Measurements from ENCODE around the gene VPS18. TPM values are rescaled to one million over a fixed set of nuclear protein-coding genes. Genes with fewer than 3 reads are reported as not detected.
A peak's percentile ranks its signal among the peaks of the same experiment; 100 is the strongest.

VPS18 gene
- total RNA-seq, 1 experiment from 2014 or later, result 16.9 TPM

DNA sequence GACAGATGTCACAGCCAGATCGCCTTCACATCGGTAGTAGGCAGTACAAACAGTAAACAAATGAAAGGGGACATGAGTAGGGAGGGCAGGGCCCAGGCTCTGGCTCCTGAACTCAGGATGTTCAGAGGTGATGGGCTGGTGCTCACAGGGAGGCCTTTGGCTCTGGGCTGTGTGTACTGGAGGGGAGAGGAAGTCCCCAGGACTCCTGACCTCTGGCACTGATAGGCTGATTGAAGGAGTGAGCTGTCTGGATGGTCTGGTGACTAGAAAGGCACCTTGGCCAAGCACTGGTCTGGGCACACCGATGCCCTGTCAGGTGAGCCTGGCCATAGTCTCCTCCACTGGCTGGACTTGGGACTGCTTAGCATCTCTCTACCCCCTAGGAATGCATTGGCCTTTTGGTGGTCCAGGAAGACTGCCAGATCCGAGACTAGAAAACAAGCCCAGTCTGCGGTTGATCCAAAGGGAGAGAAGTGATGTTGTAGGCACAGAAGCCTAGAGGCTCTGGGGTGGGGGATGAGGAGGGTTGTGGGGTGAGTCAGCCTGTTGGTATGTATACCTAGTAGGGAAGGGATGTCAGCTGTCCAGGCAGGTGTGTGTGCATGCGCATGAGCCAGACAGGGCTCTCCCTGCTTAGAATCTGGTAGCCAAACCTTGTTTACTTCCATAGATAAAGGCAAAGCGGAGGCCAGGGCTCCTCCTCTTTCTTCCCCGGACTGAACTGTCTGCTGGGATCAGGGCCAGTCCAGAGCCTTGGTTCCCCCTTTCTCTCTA is 48.6 kb upstream of the VPS18 start:
- Histone ChIP-seq H3K4me2 (ENCODE audit: low read length) (peak overlapping the region; percentile 99), H3K27ac (ENCODE audit: low read depth, low read length) (peak overlapping the region; percentile 93), H3K9me3 (ENCODE audit: control insufficient read depth in 1 of 2, insufficient read depth in 1 of 2, low read depth in 1 of 2, low read length in 2 of 2) (no peaks in the 10 kb centered on the region), H3K4me3 (replicated peaks in 1 of 2; ENCODE audit: low read depth in 1 of 2, low read length in 2 of 2) (peak overlapping the region; percentile 79 to 95), H3K4me1 (ENCODE audit: control insufficient read depth in 1 of 2, insufficient read depth in 2 of 2, low read length in 2 of 2) (peaks cover 34 to 45% of the 10 kb centered on the region in 2 experiments), H3K9me2 (ENCODE audit: insufficient read depth) (no peaks in the 10 kb centered on the region), H2AFZ (ENCODE audit: low read depth, low read length, poor library complexity, severe bottlenecking) (no peak overlapping the region), H3K9ac (ENCODE audit: low read length) (peak overlapping the region; percentile 77), H3K27me3 (ENCODE audit: insufficient read depth, low read length) (no peaks in the 10 kb centered on the region), H4K20me1 (ENCODE audit: insufficient read depth) (no peaks in the 10 kb centered on the region; the same call in 1 of the 2 replicates), H3K79me2 (ENCODE audit: insufficient read depth, low read length) (peaks cover 66% of the 10 kb centered on the region), H3K36me3 (ENCODE audit: control insufficient read depth in 1 of 2, insufficient read depth in 2 of 2, low read length in 2 of 2) (peaks cover 5 to 15% of the 10 kb centered on the region in 2 experiments; a peak in 3 of 4 replicates)
- BruUV-seq (replicated peaks), result no TSS peak
- POLR2A ChIA-PET, result interaction anchor here (2.4 kb wide), 1 partner anchor 12 kb away, joined by 13 read pairs; no protein-coding TSS in a partner anchor
- peak; percentile 74 for ATAC-seq
- RAD21 ChIA-PET (ENCODE audit: low non-redundant PET in 1 of 2, low total read pairs in 2 of 2, uncharacterized antibody in 2 of 2, unreplicated experiment in 2 of 2), result interaction anchor here in 1 of 2 experiments (0.7 kb wide), 1 partner anchor 58 kb away, joined by 3 read pairs; no protein-coding TSS in a partner anchor
- no peak for TF ChIP-seq FOSL1 (IDR thresholded peaks at IDR 0.05; ENCODE audit: low read depth)
- 0 out of 2 replicates have a peak, but pooled peaks have one; percentile 23 for TF ChIP-seq POLR2AphosphoS5 (IDR thresholded peaks at IDR 0.05; ENCODE audit: low read depth, low read length)
- intact Hi-C loops (cut with micrococcal nuclease), result loop anchor here (2.0 kb wide), 1 partner anchor 59 kb away; no protein-coding TSS in a partner anchor
- no peak for DNase-seq (ENCODE audit: low read depth, low spot score)
- CTCF ChIA-PET, result interaction anchor here (1.0 to 5.2 kb wide), 3 partner anchors 12 to 58 kb away, joined by 4 to 61 read pairs (median 7); partner anchors contain the start of gene VPS18

DNA sequence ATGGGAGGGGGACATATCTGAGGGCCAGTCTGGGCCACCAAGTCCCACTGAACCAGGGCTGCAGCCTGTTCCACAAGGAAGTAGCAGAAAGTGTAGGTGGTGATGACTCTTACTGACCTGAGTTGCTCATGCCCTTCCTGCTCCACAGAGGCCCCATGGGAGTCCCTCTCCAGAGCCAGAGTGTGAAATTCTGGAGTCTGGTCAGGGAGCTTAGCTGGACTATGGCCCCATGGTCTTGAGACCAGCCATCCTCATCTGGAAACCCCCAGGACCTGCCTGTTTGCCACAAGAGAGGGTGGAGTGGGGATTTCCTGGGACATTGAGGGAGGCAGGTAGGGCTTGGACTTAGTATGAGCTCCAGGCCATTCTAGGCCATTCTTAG is 47.4 kb upstream of the VPS18 start:
- intact Hi-C loops (cut with micrococcal nuclease), result loop anchor here (1.0 kb wide), 1 partner anchor 27 kb away; the partner anchor contains the start of gene RHOV
- H2AFZ ChIP-seq (ENCODE audit: low read depth, low read length, poor library complexity, severe bottlenecking), result no peak overlapping the region
- peak overlapping the region; percentile 99 for H3K4me2 ChIP-seq (ENCODE audit: low read length)
- ATAC-seq (no peak), DNase-seq (ENCODE audit: low read depth, low spot score) (no peak)
- BruUV-seq (replicated peaks), result no TSS peak
- peak overlapping the region; percentile 77 for H3K9ac ChIP-seq (ENCODE audit: low read length)
- ChIA-PET RAD21 (ENCODE audit: low non-redundant PET in 1 of 2, low total read pairs in 2 of 2, uncharacterized antibody in 2 of 2, unreplicated experiment in 2 of 2) (interaction anchor here in 1 of 2 experiments (1.0 kb wide), 1 partner anchor 47 kb away, joined by 3 read pairs; no protein-coding TSS in a partner anchor), POLR2A (interaction anchor here (0.9 to 2.4 kb wide), 4 partner anchors 8 to 59 kb away, joined by 3 to 13 read pairs (median 4); no protein-coding TSS in a partner anchor), CTCF (interaction anchor here (0.9 to 5.2 kb wide), 6 partner anchors 11 to 64 kb away, joined by 3 to 61 read pairs (median 4); partner anchors contain the start of gene VPS18)
- no peaks in the 10 kb centered on the region; the same call in 1 of the 2 replicates for H4K20me1 ChIP-seq (ENCODE audit: insufficient read depth)
- H3K4me3 ChIP-seq (replicated peaks in 1 of 2; ENCODE audit: low read depth in 1 of 2, low read length in 2 of 2), result peak overlapping the region; percentile 6 to 95; a peak in 3 of 4 replicates
- H3K27me3 ChIP-seq (ENCODE audit: insufficient read depth, low read length), result no peaks in the 10 kb centered on the region
- peaks cover 5 to 16% of the 10 kb centered on the region in 2 experiments; a peak in 3 of 4 replicates for H3K36me3 ChIP-seq (ENCODE audit: control insufficient read depth in 1 of 2, insufficient read depth in 2 of 2, low read length in 2 of 2)
- H3K4me1 ChIP-seq (ENCODE audit: control insufficient read depth in 1 of 2, insufficient read depth in 2 of 2, low read length in 2 of 2), result peaks cover 34 to 45% of the 10 kb centered on the region in 2 experiments
- H3K9me2 ChIP-seq (ENCODE audit: insufficient read depth), result no peaks in the 10 kb centered on the region
- peak overlapping the region; percentile 93 for H3K27ac ChIP-seq (ENCODE audit: low read depth, low read length)
- peaks cover 72% of the 10 kb centered on the region for H3K79me2 ChIP-seq (ENCODE audit: insufficient read depth, low read length)
- H3K9me3 ChIP-seq (ENCODE audit: control insufficient read depth in 1 of 2, insufficient read depth in 1 of 2, low read depth in 1 of 2, low read length in 2 of 2), result no peaks in the 10 kb centered on the region
- TF ChIP-seq REST (IDR thresholded peaks at IDR 0.05; ENCODE audit: low read depth), result no peak
- TF ChIP-seq EGR1 (IDR thresholded peaks at IDR 0.05; ENCODE audit: low read depth), result no peak
- TF ChIP-seq SP1 (IDR thresholded peaks at IDR 0.05; ENCODE audit: low read depth), result no peak
- no peak for TF ChIP-seq ATF3 (IDR thresholded peaks at IDR 0.05)
- TF ChIP-seq SIN3A (IDR thresholded peaks at IDR 0.05; ENCODE audit: low read depth), result no peak
- TF ChIP-seq MAX (IDR thresholded peaks at IDR 0.05), result no peak
- TF ChIP-seq ZFX (IDR thresholded peaks at IDR 0.05), result no peak
- no peak for TF ChIP-seq POLR2AphosphoS5 (IDR thresholded peaks at IDR 0.05; ENCODE audit: low read depth, low read length)
- TF ChIP-seq FOSL1 (IDR thresholded peaks at IDR 0.05; ENCODE audit: low read depth), result no peak
- no peak for TF ChIP-seq CBX3 (IDR thresholded peaks at IDR 0.05; ENCODE audit: low read depth)
- no peak for TF ChIP-seq SRF (IDR thresholded peaks at IDR 0.05; ENCODE audit: low read depth)
- TF ChIP-seq RAD21 (IDR thresholded peaks at IDR 0.05; ENCODE audit: low read depth), result no peak
- TF ChIP-seq POLR2A (IDR thresholded peaks at IDR 0.05; ENCODE audit: borderline replicate concordance, extremely low read depth, insufficient read depth, insufficient read length), result no peak
- TF ChIP-seq ZNF274 (IDR thresholded peaks at IDR 0.05; ENCODE audit: low read depth, low read length), result no peak
- no peak for TF ChIP-seq CEBPB (IDR thresholded peaks at IDR 0.05; ENCODE audit: low read depth)
- no peak for TF ChIP-seq YY1 (IDR thresholded peaks at IDR 0.05; ENCODE audit: extremely low read depth, insufficient replicate concordance, low read depth, low read length)

Measured in HCT116 (cell line).